Renal cortical epithelial cell (primary cell): Measurements from ENCODE around the gene ELMOD1. TPM values are rescaled to one million over a fixed set of nuclear protein-coding genes. Genes with fewer than 3 reads are reported as not detected.

Source experiments
- total RNA-seq: library from RNA; depleted of rRNA; stranded (reverse); fragments of >200 nt; gene quantifications from 2 replicates; pipeline ENCODE4 v1.2.3, GENCODE V29; 2014

Gene ELMOD1
- total RNA-seq, 1 donor from 2014 or later = 0.10 TPM

Other genes with a start within 250 kb of the ELMOD1 start
- 6.1 and 19.2 TPM in 2 replicates for gene CWF19L2, start 133.3 kb upstream of the ELMOD1 start, total RNA-seq
- gene ALKBH8, start 25.4 kb upstream of the ELMOD1 start, total RNA-seq = 8.9 and 9.8 TPM in 2 replicates
- 2.4 and 12.9 TPM in 2 replicates for gene SLN, start 120.9 kb downstream of the ELMOD1 start, total RNA-seq